ENCODE results near the gene TMED3.

- TF ChIP-seq POLR2A (IDR thresholded peaks at IDR 0.05) = no peak
- no peak for TF ChIP-seq CTCF (IDR thresholded peaks at IDR 0.05)
Measured at GRCh38 chr15:79372428-79372827, 61.5 kb downstream of the TMED3 start.
